Suprapubic skin (tissue), 4 donors: ENCODE data around the gene RNASE11. TPM values are rescaled to one million over a fixed set of nuclear protein-coding genes. Genes with fewer than 3 reads are reported as not detected.

ENCODE experiments used
- DNase-seq, 2 donors: peaks; one replicate each; pipeline ENCODE4 v3.0.0-alpha.2; 2019; ENCODE audit warnings: low spot score in 2 of 2
- H3K27ac ChIP-seq: fragments of 200-600 bp; sonication (generic); one replicate; pipeline ENCODE4 v1.5.1; 2019
- H3K27me3 ChIP-seq: fragments of 200-600 bp; sonication (generic); one replicate; pipeline ENCODE4 v1.5.1; 2019
- H3K36me3 ChIP-seq: fragments of 200-600 bp; sonication (generic); one replicate; pipeline ENCODE4 v1.5.1; 2019
- H3K4me1 ChIP-seq: fragments of 200-600 bp; sonication (generic); one replicate; pipeline ENCODE4 v1.5.1; 2019
- H3K4me3 ChIP-seq: fragments of 200-600 bp; sonication (generic); one replicate; pipeline ENCODE4 v1.5.1; 2019; ENCODE audit warnings: mild to moderate bottlenecking
- H3K9me3 ChIP-seq: fragments of 200-600 bp; sonication (generic); one replicate; pipeline ENCODE4 v1.5.1; 2019
- EP300 ChIP-seq: sonication (generic); formaldehyde crosslinking; IDR thresholded peaks from one replicate; pipeline ENCODE4 v1.6.1; 2017; ENCODE audit warnings: antibody characterized with exemption
- POLR2A ChIP-seq, 2 donors: fragments of 450-650 bp; IDR thresholded peaks; one replicate each; pipeline ENCODE4 v1.6.1; 2017; ENCODE audit warnings: antibody characterized with exemption in 2 of 2, mild to moderate bottlenecking in 2 of 2, moderate library complexity in 2 of 2
- POLR2AphosphoS5 ChIP-seq, 3 donors: sonication (generic); formaldehyde crosslinking; IDR thresholded peaks; one replicate each; pipeline ENCODE4 v1.6.1; 2017; ENCODE audit warnings: antibody characterized with exemption in 3 of 3
- WGBS: methylation state at CpG from one replicate; pipeline ENCODE4 v1.1.5; 2018; 5-methylcytosine and 5-hydroxymethylcytosine counted together
- total RNA-seq, 4 donors: library from RNA; depleted of rRNA; stranded (reverse); fragments of >200 nt; gene quantifications; one replicate each; pipeline ENCODE4 v1.1.0, GENCODE V29; 2016
- TF ChIP-seq, protein P1 (sequence below), 2 donors: fragments of 200-600 bp in 1 of 2; fragments of 450-650 bp in 1 of 2; sonication (generic) in 1 of 2; IDR thresholded peaks; one replicate each; pipeline ENCODE4 v1.5.1; 2016 to 2019; ENCODE audit warnings: antibody characterized with exemption in 2 of 2, mild to moderate bottlenecking in 1 of 2, moderate library complexity in 1 of 2

The RNASE11 gene
- total RNA-seq, 4 donors from 2014 or later = not detected

DNA sequence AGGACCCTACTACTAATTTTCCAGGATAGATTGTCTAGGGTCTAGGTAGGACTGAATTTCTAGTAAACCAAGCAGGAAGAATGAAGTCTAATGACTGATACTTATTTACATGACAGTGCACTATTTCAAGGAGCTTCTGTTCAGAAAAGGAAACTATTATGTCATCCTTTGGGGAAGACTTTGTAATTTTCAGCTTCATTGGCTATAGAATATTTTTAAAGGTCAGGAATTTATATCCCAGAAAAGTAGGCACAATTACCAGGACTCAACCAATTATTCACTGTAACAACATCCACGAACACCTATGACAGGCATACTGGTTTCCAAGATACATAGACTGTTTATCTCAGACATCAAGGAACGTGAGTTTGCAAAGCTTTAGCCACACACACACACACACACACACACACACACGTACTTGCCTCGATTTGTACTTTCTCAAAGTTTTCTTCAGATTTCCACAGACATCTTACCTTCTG is 30.5 kb upstream of the RNASE11 start:
- Histone ChIP-seq H3K4me3 (no peak overlapping the region), H3K36me3 (no peaks in the 10 kb centered on the region), H3K27ac (no peak overlapping the region), H3K9me3 (no peaks in the 10 kb centered on the region), H3K4me1 (peaks cover 21% of the 10 kb centered on the region), H3K27me3 (no peaks in the 10 kb centered on the region)
- DNase-seq = no peak
- WGBS = 54% methylated on average over 4 of the region's 4 CpGs
- no peak for TF ChIP-seq POLR2A (IDR thresholded peaks at IDR 0.05)

DNA sequence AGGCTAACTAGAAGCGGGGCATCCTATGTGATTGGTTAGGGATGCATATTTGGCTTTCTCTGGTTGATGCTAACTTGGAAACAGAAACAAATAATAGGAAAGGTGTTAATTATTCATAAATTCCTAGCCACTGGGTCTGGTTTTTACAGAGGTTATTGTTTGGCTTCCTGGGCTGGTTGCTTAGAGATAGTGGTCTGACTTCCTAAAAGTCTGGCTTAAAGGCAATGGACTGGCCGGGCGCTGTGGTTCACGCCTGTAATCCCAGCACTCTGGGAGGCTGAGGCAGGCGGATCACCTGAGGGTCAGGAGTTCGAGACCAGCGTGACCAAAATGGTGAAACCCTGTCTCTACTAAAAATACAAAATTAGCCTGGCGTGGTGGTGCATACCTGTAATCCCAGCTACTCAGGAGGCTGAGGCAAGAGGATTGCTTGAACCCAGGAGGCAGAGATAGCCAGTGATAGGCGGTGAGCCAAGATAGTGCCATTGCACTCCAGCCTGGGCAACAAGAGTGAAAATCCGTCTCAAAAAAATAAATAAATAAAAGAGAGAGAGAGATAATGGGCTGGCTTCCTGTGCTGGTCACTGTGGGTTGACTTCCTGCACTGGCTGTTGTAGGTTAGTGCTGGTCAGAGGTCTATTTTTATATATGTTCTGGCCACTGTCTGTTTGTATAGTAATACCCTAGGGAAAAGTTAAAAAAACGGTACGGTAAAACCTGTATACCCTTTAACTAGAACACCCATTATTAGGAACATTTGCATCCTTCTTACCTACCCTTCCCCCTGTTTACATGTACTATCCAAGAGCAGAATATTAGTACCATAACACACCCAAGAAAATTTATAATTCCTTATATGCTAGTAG is 29.6 kb upstream of the RNASE11 start:
- no peak for TF ChIP-seq POLR2AphosphoS5 (IDR thresholded peaks at IDR 0.05)
- Histone ChIP-seq H3K27me3 (no peaks in the 10 kb centered on the region), H3K27ac (no peak overlapping the region), H3K4me3 (no peak overlapping the region), H3K9me3 (no peaks in the 10 kb centered on the region), H3K4me1 (peaks cover 22% of the 10 kb centered on the region), H3K36me3 (no peaks in the 10 kb centered on the region)
- WGBS = 85% methylated on average over 12 of the region's 12 CpGs
- DNase-seq = no peak

DNA sequence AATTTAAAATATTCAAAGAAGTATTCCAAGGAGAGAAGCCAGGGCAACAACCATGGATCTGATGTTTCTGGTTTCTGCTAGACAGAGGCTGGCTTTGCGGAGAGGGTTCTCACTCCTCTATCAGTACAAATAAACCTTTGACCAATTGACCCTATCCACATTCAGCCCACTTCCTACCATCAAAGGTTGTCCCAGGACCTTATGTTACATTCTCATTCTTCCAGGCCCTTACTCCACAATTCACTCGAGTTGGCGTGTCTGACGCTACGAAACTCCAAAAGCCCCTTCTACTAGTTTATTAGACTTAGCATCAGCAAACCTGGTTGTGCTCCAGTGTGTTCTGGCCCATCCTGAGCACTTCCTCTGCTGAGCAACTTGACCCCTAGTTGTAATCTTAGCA is 28.2 kb upstream of the RNASE11 start:
- H3K36me3 ChIP-seq = no peaks in the 10 kb centered on the region
- no peaks in the 10 kb centered on the region for H3K9me3 ChIP-seq
- peaks cover 33% of the 10 kb centered on the region for H3K4me1 ChIP-seq
- TF ChIP-seq, protein P1, sequence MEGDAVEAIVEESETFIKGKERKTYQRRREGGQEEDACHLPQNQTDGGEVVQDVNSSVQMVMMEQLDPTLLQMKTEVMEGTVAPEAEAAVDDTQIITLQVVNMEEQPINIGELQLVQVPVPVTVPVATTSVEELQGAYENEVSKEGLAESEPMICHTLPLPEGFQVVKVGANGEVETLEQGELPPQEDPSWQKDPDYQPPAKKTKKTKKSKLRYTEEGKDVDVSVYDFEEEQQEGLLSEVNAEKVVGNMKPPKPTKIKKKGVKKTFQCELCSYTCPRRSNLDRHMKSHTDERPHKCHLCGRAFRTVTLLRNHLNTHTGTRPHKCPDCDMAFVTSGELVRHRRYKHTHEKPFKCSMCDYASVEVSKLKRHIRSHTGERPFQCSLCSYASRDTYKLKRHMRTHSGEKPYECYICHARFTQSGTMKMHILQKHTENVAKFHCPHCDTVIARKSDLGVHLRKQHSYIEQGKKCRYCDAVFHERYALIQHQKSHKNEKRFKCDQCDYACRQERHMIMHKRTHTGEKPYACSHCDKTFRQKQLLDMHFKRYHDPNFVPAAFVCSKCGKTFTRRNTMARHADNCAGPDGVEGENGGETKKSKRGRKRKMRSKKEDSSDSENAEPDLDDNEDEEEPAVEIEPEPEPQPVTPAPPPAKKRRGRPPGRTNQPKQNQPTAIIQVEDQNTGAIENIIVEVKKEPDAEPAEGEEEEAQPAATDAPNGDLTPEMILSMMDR (IDR thresholded peaks at IDR 0.05) = no peak
- TF ChIP-seq POLR2AphosphoS5 (IDR thresholded peaks at IDR 0.05) = no peak
- no peak for TF ChIP-seq POLR2A (IDR thresholded peaks at IDR 0.05)
- no peak for TF ChIP-seq EP300
- WGBS = 91% methylated on average over 5 of the region's 5 CpGs
- H3K27ac ChIP-seq = no peak overlapping the region
- H3K4me3 ChIP-seq = no peak overlapping the region
- no peaks in the 10 kb centered on the region for H3K27me3 ChIP-seq
- no peak for DNase-seq

DNA sequence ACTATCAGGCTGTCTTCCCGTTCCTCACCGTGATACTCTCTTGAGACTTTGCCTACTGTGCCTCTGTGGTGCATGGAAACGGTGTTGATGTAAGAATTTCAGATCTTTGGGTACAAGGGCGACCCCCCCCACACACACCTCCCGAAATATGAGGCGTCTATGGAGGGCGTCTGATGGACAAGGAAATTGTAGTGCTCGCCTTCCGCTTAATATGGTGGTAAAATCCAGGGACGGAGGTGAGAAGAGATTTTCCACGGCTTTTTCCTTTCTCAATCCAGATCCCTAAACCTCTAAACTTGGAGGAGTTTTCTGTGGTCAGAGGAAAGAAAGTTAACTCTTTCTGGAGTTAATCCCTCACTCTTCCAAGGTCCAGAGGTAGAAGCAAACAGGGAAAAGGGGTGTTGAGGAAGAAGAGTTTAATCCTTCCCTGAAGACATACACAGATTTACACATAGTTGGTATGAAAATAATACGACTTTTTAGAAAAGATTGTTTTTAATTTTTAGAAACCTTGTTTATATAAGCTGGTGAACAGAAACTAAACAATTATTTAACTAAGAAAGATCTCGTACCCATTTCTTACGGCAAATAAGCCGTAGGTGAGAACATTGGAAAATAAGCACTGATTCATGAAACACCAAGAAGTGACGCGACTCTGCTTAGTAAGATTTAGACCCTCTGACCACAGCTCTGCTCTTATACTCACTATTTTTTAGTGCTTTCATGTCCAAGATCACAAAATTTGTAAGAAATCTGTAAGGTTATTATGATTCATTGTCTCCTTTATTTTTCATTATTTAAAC is 26.4 kb upstream of the RNASE11 start:
- H3K9me3 ChIP-seq = no peaks in the 10 kb centered on the region
- peak overlapping the region; percentile 47 for H3K4me3 ChIP-seq
- 33% methylated on average over 17 of the region's 17 CpGs for WGBS
- no peak for DNase-seq
- peaks cover 39% of the 10 kb centered on the region for H3K4me1 ChIP-seq
- H3K27ac ChIP-seq = peak overlapping the region; percentile 25
- TF ChIP-seq, protein P1 (IDR thresholded peaks at IDR 0.05) = no peak
- no peak for TF ChIP-seq POLR2A (IDR thresholded peaks at IDR 0.05)
- H3K36me3 ChIP-seq = no peaks in the 10 kb centered on the region
- no peaks in the 10 kb centered on the region for H3K27me3 ChIP-seq

DNA sequence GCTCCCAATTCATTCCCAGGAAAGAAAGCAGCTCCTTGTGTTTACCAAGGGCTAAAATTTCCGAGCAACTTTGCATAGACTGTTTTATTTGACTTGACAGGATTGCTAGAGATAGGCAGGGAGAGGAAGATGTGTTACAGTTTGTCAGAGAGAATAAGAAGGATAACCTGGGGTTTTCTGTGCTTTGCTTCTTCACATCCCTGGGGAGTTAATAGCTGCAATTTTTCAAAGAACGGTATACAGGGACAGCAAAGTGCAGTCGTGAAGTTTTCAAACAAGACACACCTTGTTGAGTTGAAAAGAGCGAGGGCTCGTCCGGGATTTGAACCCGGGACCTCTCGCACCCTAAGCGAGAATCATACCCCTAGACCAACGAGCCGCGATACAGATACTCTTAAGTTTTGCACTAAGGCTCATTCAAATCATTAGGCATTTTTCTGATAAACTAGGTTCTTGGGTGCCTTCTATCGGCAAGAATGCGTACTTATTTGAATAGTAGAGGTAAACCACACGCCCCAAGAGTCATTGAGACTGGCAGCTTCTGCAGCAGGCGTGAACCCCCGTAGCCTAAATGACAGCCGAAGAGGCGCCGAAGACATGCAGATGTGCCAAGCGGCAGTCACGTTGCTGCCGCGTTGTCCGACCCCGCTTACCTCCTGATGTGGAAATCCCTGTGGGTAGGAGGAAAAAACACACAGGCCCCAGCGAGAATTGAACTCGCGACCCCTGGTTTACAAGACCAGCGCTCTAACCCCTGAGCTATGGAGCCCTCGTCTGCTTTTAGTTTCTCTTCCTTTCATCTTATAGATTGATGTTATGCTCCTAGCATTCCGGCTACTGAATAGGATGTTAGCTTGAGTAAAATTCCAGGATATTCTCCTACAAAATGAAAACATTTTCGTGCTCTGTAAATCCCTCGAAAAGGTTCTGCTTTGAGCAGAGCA is 25.6 kb upstream of the RNASE11 start:
- Histone ChIP-seq H3K27me3 (no peaks in the 10 kb centered on the region), H3K27ac (peak overlapping the region; percentile 25), H3K4me1 (peaks cover 39% of the 10 kb centered on the region), H3K9me3 (no peaks in the 10 kb centered on the region), H3K36me3 (no peaks in the 10 kb centered on the region), H3K4me3 (peak overlapping the region; percentile 47)
- peak; percentile 87 to 89 for DNase-seq
- TF ChIP-seq EP300 (no peak), POLR2A (IDR thresholded peaks at IDR 0.05) (no peak), POLR2AphosphoS5 (IDR thresholded peaks at IDR 0.05) (peak in 2 of 3 donors; percentile 9 to 65)
- TF ChIP-seq, protein P1 (IDR thresholded peaks at IDR 0.05) = peak; percentile 59 to 87
- WGBS = under 1% methylated on average over 31 of the region's 34 CpGs
